ENCODE measurements around the gene MRTFA.
"Not testable (repeated sequence)": the region's sequence is repeated elsewhere in the genome, so short reads cannot be mapped to it uniquely, and the experiment has no call there.

The MRTFA gene

GRCh38 chr22:40599731-40600130, 36.8 kb downstream of the MRTFA start:
- Histone ChIP-seq H3K9me3 (ENCODE audit: control insufficient read depth in 1 of 2, low read length in 2 of 2) (no peaks in the 10 kb centered on the region), H3K4me3 (ENCODE audit: low read depth in 1 of 2, low read length in 2 of 2) (no peak overlapping the region), H3K27me3 (ENCODE audit: control insufficient read depth in 1 of 2, insufficient read depth in 2 of 2, low read length in 2 of 2) (no peaks in the 10 kb centered on the region), H3K27ac (ENCODE audit: low read depth, low read length) (no peak overlapping the region), H3K4me1 (ENCODE audit: control insufficient read depth in 1 of 2, insufficient read depth in 2 of 2, low read length in 2 of 2) (peaks cover 0 to 13% of the 10 kb centered on the region in 2 donors), H3K36me3 (ENCODE audit: control insufficient read depth in 1 of 2, insufficient read depth in 2 of 2, low read length in 2 of 2) (no peaks in the 10 kb centered on the region), H3K9ac (ENCODE audit: low read depth in 1 of 2, low read length in 2 of 2) (no peak overlapping the region)

- not testable (repeated sequence) for H3K9me3 ChIP-seq (ENCODE audit: control insufficient read depth in 1 of 2, low read length in 2 of 2); H3K36me3 ChIP-seq (ENCODE audit: control insufficient read depth in 1 of 2, insufficient read depth in 2 of 2, low read length in 2 of 2); H3K27me3 ChIP-seq (ENCODE audit: control insufficient read depth in 1 of 2, insufficient read depth in 2 of 2, low read length in 2 of 2); H3K27ac ChIP-seq (ENCODE audit: low read depth, low read length); H3K4me3 ChIP-seq (ENCODE audit: low read depth in 1 of 2, low read length in 2 of 2); H3K9ac ChIP-seq (ENCODE audit: low read depth in 1 of 2, low read length in 2 of 2)
- H3K4me1 ChIP-seq (ENCODE audit: control insufficient read depth in 1 of 2, insufficient read depth in 2 of 2, low read length in 2 of 2): peaks cover 0 to 22% of the 10 kb centered on the region in 2 donors
These were observed 37.8 kb downstream of the MRTFA start for GRCh38 chr22:40598712-40599111.

GRCh38 chr22:40597526-40598430, 38.7 kb downstream of the MRTFA start:
- peaks cover 0 to 26% of the 10 kb centered on the region in 2 donors for H3K4me1 ChIP-seq (ENCODE audit: control insufficient read depth in 1 of 2, insufficient read depth in 2 of 2, low read length in 2 of 2)
- no peaks in the 10 kb centered on the region for H3K9me3 ChIP-seq (ENCODE audit: control insufficient read depth in 1 of 2, low read length in 2 of 2)
- no peak overlapping the region for H3K27ac ChIP-seq (ENCODE audit: low read depth, low read length)
- H3K36me3 ChIP-seq (ENCODE audit: control insufficient read depth in 1 of 2, insufficient read depth in 2 of 2, low read length in 2 of 2): no peaks in the 10 kb centered on the region
- H3K9ac ChIP-seq (ENCODE audit: low read depth in 1 of 2, low read length in 2 of 2): no peak overlapping the region
- no peak overlapping the region for H3K4me3 ChIP-seq (ENCODE audit: low read depth in 1 of 2, low read length in 2 of 2)
- H3K27me3 ChIP-seq (ENCODE audit: control insufficient read depth in 1 of 2, insufficient read depth in 2 of 2, low read length in 2 of 2): no peaks in the 10 kb centered on the region

- Histone ChIP-seq H3K4me1 (ENCODE audit: control insufficient read depth in 1 of 2, insufficient read depth in 2 of 2, low read length in 2 of 2) (peaks cover 4 to 27% of the 10 kb centered on the region in 2 donors), H3K36me3 (ENCODE audit: control insufficient read depth in 1 of 2, insufficient read depth in 2 of 2, low read length in 2 of 2) (no peaks in the 10 kb centered on the region), H3K4me3 (ENCODE audit: low read depth in 1 of 2, low read length in 2 of 2) (no peak overlapping the region), H3K27ac (ENCODE audit: low read depth, low read length) (no peak overlapping the region), H3K9me3 (ENCODE audit: control insufficient read depth in 1 of 2, low read length in 2 of 2) (no peaks in the 10 kb centered on the region), H3K9ac (ENCODE audit: low read depth in 1 of 2, low read length in 2 of 2) (no peak overlapping the region), H3K27me3 (ENCODE audit: control insufficient read depth in 1 of 2, insufficient read depth in 2 of 2, low read length in 2 of 2) (no peaks in the 10 kb centered on the region)
These were observed 40.9 kb downstream of the MRTFA start for GRCh38 chr22:40595497-40596234.

- Histone ChIP-seq H3K4me3 (ENCODE audit: low read depth in 1 of 2, low read length in 2 of 2) (no peak overlapping the region), H3K27ac (ENCODE audit: low read depth, low read length) (no peak overlapping the region), H3K36me3 (ENCODE audit: control insufficient read depth in 1 of 2, insufficient read depth in 2 of 2, low read length in 2 of 2) (no peaks in the 10 kb centered on the region), H3K9ac (ENCODE audit: low read depth in 1 of 2, low read length in 2 of 2) (no peak overlapping the region), H3K9me3 (ENCODE audit: control insufficient read depth in 1 of 2, low read length in 2 of 2) (no peaks in the 10 kb centered on the region), H3K4me1 (ENCODE audit: control insufficient read depth in 1 of 2, insufficient read depth in 2 of 2, low read length in 2 of 2) (peaks cover 4 to 27% of the 10 kb centered on the region in 2 donors), H3K27me3 (ENCODE audit: control insufficient read depth in 1 of 2, insufficient read depth in 2 of 2, low read length in 2 of 2) (no peaks in the 10 kb centered on the region)
These were observed 41.6 kb downstream of the MRTFA start for GRCh38 chr22:40594924-40595323.

GRCh38 chr22:40594346-40594745, 42.2 kb downstream of the MRTFA start:
- no peaks in the 10 kb centered on the region for H3K9me3 ChIP-seq (ENCODE audit: control insufficient read depth in 1 of 2, low read length in 2 of 2)
- no peak overlapping the region for H3K27ac ChIP-seq (ENCODE audit: low read depth, low read length)
- H3K4me3 ChIP-seq (ENCODE audit: low read depth in 1 of 2, low read length in 2 of 2): no peak overlapping the region
- H3K36me3 ChIP-seq (ENCODE audit: control insufficient read depth in 1 of 2, insufficient read depth in 2 of 2, low read length in 2 of 2): no peaks in the 10 kb centered on the region
- H3K27me3 ChIP-seq (ENCODE audit: control insufficient read depth in 1 of 2, insufficient read depth in 2 of 2, low read length in 2 of 2): no peaks in the 10 kb centered on the region
- peaks cover 4 to 27% of the 10 kb centered on the region in 2 donors for H3K4me1 ChIP-seq (ENCODE audit: control insufficient read depth in 1 of 2, insufficient read depth in 2 of 2, low read length in 2 of 2)
- no peak overlapping the region for H3K9ac ChIP-seq (ENCODE audit: low read depth in 1 of 2, low read length in 2 of 2)

GRCh38 chr22:40593460-40594273, 42.9 kb downstream of the MRTFA start:
- Histone ChIP-seq H3K9me3 (ENCODE audit: control insufficient read depth in 1 of 2, low read length in 2 of 2) (no peaks in the 10 kb centered on the region), H3K27me3 (ENCODE audit: control insufficient read depth in 1 of 2, insufficient read depth in 2 of 2, low read length in 2 of 2) (no peaks in the 10 kb centered on the region), H3K4me3 (ENCODE audit: low read depth in 1 of 2, low read length in 2 of 2) (no peak overlapping the region), H3K4me1 (ENCODE audit: control insufficient read depth in 1 of 2, insufficient read depth in 2 of 2, low read length in 2 of 2) (peaks cover 4 to 27% of the 10 kb centered on the region in 2 donors), H3K27ac (ENCODE audit: low read depth, low read length) (no peak overlapping the region), H3K36me3 (ENCODE audit: control insufficient read depth in 1 of 2, insufficient read depth in 2 of 2, low read length in 2 of 2) (no peaks in the 10 kb centered on the region), H3K9ac (ENCODE audit: low read depth in 1 of 2, low read length in 2 of 2) (no peak overlapping the region)

GRCh38 chr22:40592352-40593113, 44.0 kb downstream of the MRTFA start:
- Histone ChIP-seq H3K27ac (ENCODE audit: low read depth, low read length) (no peak overlapping the region), H3K4me1 (ENCODE audit: control insufficient read depth in 1 of 2, insufficient read depth in 2 of 2, low read length in 2 of 2) (peaks cover 4 to 27% of the 10 kb centered on the region in 2 donors), H3K27me3 (ENCODE audit: control insufficient read depth in 1 of 2, insufficient read depth in 2 of 2, low read length in 2 of 2) (no peaks in the 10 kb centered on the region), H3K4me3 (ENCODE audit: low read depth in 1 of 2, low read length in 2 of 2) (no peak overlapping the region), H3K36me3 (ENCODE audit: control insufficient read depth in 1 of 2, insufficient read depth in 2 of 2, low read length in 2 of 2) (no peaks in the 10 kb centered on the region), H3K9me3 (ENCODE audit: control insufficient read depth in 1 of 2, low read length in 2 of 2) (no peaks in the 10 kb centered on the region), H3K9ac (ENCODE audit: low read depth in 1 of 2, low read length in 2 of 2) (no peak overlapping the region)

GRCh38 chr22:40588726-40589125, 47.8 kb downstream of the MRTFA start:
- Histone ChIP-seq H3K4me1 (ENCODE audit: control insufficient read depth in 1 of 2, insufficient read depth in 2 of 2, low read length in 2 of 2) (peaks cover 4 to 12% of the 10 kb centered on the region in 2 donors), H3K27me3 (ENCODE audit: control insufficient read depth in 1 of 2, insufficient read depth in 2 of 2, low read length in 2 of 2) (no peaks in the 10 kb centered on the region), H3K4me3 (ENCODE audit: low read depth in 1 of 2, low read length in 2 of 2) (no peak overlapping the region), H3K27ac (ENCODE audit: low read depth, low read length) (no peak overlapping the region), H3K9me3 (ENCODE audit: control insufficient read depth in 1 of 2, low read length in 2 of 2) (no peaks in the 10 kb centered on the region), H3K9ac (ENCODE audit: low read depth in 1 of 2, low read length in 2 of 2) (no peak overlapping the region), H3K36me3 (ENCODE audit: control insufficient read depth in 1 of 2, insufficient read depth in 2 of 2, low read length in 2 of 2) (peaks cover 0 to 5% of the 10 kb centered on the region in 2 donors)
